OCI-LY3 (cell line): Measurements from ENCODE around the gene CGN.

Source experiments
- H2AFZ ChIP-seq: fragments of 200-600, 300-600 bp; shearing (Covaris generic); 2 replicates; pipeline ENCODE4 v1.6.0; 2014; ENCODE audit warnings: antibody characterized with exemption, low read depth, low read length
- H3K27ac ChIP-seq: fragments of 200-600, 300-600 bp; sonication (generic); 2 replicates; pipeline ENCODE4 v1.5.1; 2014; ENCODE audit warnings: mild to moderate bottlenecking, low read length, moderate library complexity, mixed read lengths
- H3K27me3 ChIP-seq: fragments of 200-600, 300-600 bp; sonication (generic); 2 replicates; pipeline ENCODE4 v1.6.1; 2014; ENCODE audit warnings: low read depth, low read length, mixed read lengths
- H3K36me3 ChIP-seq: fragments of 200-600, 300-600 bp; sonication (generic); replicated peaks from 2 replicates; pipeline ENCODE3; 2014; ENCODE audit warnings: low read depth, low read length, mixed read lengths
- H3K4me1 ChIP-seq: fragments of 300-600, 200-600 bp; sonication (generic); 2 replicates; pipeline ENCODE4 v1.6.1; 2014; ENCODE audit warnings: low read length, mixed read lengths
- H3K4me2 ChIP-seq: fragments of 200-600, 300-600 bp; sonication (generic); 2 replicates; pipeline ENCODE4 v1.6.1; 2014; ENCODE audit warnings: low read length, mixed read lengths
- H3K4me3 ChIP-seq: fragments of 300-600, 200-600 bp; sonication (generic); 2 replicates; pipeline ENCODE4 v1.5.1; 2014; ENCODE audit warnings: antibody characterized with exemption, mild to moderate bottlenecking, low read length, moderate library complexity
- H3K79me2 ChIP-seq: fragments of 300-600, 200-600 bp; shearing (Covaris generic); 2 replicates; pipeline ENCODE4 v1.6.1; 2014; ENCODE audit warnings: mild to moderate bottlenecking, low read length, mixed read lengths
- H3K9ac ChIP-seq: fragments of 300-600, 200-600 bp; shearing (Covaris generic); 2 replicates; pipeline ENCODE4 v1.6.0; 2014; ENCODE audit warnings: mild to moderate bottlenecking, low read length, moderate library complexity
- H3K9me3 ChIP-seq: fragments of 200-600, 300-600 bp; shearing (Covaris generic); 2 replicates; pipeline ENCODE4 v1.6.1; 2014; ENCODE audit warnings: low read length, mixed read lengths; ENCODE audit not compliant: insufficient read depth
- H4K20me1 ChIP-seq: fragments of 200-600, 300-600 bp; sonication (generic); 2 replicates; pipeline ENCODE4 v1.6.1; 2016; ENCODE audit warnings: low read length, mixed read lengths; ENCODE audit not compliant: insufficient read depth
- EZH2phosphoT487 ChIP-seq: fragments of 200-600 bp; shearing (Covaris generic); IDR thresholded peaks from 2 replicates; pipeline ENCODE4 v1.6.1; 2018; ENCODE audit warnings: antibody characterized with exemption, mixed run types, low read depth
- TF ChIP-seq, protein P1 (sequence below): fragments of 200-600, 300-600 bp; sonication (generic); IDR thresholded peaks from 2 replicates; pipeline ENCODE4 v1.5.1; 2014; ENCODE audit warnings: antibody characterized with exemption, low read length, low read depth

Gene CGN

DNA sequence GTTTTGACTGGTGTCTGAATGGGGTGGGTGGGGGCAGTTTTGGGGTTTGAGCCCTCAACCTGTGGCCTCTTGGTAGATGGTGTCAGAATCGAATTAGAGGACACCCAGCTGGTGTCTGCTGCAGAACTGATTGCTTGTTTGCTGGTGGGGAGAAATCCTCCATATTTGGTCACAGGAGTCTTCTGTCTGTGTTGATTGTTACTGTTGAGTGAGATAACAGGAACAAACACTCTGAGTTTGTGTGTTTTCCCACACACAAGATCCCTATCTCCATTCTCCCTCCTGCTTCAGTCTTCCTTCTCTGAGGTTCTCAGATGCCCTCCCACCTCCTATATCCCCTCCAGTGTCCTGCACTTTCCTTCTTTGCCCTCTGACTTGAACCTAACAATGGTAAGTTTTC, 19.1 kb upstream of the CGN start:
- TF ChIP-seq, protein P1, sequence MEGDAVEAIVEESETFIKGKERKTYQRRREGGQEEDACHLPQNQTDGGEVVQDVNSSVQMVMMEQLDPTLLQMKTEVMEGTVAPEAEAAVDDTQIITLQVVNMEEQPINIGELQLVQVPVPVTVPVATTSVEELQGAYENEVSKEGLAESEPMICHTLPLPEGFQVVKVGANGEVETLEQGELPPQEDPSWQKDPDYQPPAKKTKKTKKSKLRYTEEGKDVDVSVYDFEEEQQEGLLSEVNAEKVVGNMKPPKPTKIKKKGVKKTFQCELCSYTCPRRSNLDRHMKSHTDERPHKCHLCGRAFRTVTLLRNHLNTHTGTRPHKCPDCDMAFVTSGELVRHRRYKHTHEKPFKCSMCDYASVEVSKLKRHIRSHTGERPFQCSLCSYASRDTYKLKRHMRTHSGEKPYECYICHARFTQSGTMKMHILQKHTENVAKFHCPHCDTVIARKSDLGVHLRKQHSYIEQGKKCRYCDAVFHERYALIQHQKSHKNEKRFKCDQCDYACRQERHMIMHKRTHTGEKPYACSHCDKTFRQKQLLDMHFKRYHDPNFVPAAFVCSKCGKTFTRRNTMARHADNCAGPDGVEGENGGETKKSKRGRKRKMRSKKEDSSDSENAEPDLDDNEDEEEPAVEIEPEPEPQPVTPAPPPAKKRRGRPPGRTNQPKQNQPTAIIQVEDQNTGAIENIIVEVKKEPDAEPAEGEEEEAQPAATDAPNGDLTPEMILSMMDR: no peak
- TF ChIP-seq EZH2phosphoT487: no peak
- Histone ChIP-seq H3K4me2 (no peak overlapping the region), H3K9me3 (no peaks in the 10 kb centered on the region), H3K9ac (no peak overlapping the region), H3K79me2 (no peaks in the 10 kb centered on the region), H3K36me3 (no peaks in the 10 kb centered on the region), H3K4me3 (no peak overlapping the region), H2AFZ (no peak overlapping the region), H4K20me1 (no peaks in the 10 kb centered on the region), H3K27ac (no peak overlapping the region), H3K27me3 (no peaks in the 10 kb centered on the region), H3K4me1 (peaks cover 26% of the 10 kb centered on the region)

DNA sequence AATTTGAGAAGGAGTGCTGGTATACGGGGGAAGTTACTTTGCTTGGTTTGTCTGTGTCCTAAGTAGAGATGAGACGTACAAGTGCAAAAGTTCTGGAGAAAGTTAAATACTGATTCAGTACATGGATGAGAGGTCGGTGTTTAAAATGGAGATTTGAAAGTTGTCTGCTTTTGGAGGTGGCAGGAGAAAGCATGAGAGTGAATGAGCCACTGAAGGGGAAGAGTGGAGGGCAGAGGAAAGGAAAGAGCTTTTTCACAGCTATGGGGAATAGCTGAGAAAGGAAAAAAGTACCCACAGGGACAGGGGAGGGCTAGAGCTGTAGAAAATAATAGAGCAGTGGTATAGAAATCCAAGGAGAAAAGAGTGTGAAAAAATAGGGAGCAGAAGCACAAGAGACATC, 18.1 kb upstream of the CGN start:
- H4K20me1 ChIP-seq: no peaks in the 10 kb centered on the region
- H3K4me3 ChIP-seq: no peak overlapping the region
- H3K4me1 ChIP-seq: peaks cover 26% of the 10 kb centered on the region
- no peak overlapping the region for H3K9ac ChIP-seq
- H3K36me3 ChIP-seq: no peaks in the 10 kb centered on the region
- H3K9me3 ChIP-seq: no peaks in the 10 kb centered on the region
- H2AFZ ChIP-seq: no peak overlapping the region
- no peak overlapping the region for H3K27ac ChIP-seq
- no peak overlapping the region for H3K4me2 ChIP-seq
- no peaks in the 10 kb centered on the region for H3K27me3 ChIP-seq
- H3K79me2 ChIP-seq: no peaks in the 10 kb centered on the region
- TF ChIP-seq EZH2phosphoT487: no peak
- TF ChIP-seq, protein P1: no peak

DNA sequence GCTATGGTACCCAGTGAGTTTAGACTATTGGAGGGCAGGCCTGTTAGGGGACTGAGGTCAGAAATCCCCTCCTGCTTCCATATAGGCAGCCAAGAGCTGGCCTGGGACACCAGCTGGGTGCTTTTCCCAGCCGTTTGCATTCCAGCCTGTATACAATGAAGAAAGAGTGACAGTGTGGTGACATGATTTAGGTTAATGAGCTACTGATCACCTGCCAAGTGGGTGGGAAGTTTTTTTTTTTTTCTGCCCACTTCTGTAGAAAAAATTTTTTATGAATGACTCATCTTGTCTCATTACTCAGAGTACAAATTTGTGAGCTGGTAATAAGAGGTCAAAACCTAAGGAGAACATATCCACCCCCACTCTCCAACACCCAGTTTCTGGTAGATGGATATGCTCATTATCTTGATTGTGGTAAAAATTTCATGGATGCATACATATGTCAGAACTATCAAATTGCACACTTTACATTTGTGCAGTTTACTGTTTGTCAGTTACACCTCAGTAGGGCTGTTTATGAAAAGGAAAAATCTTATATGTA, 16.4 kb upstream of the CGN start:
- Histone ChIP-seq H3K9me3 (no peaks in the 10 kb centered on the region), H4K20me1 (no peaks in the 10 kb centered on the region), H3K27me3 (0 out of 2 replicates have a peak, but pooled peaks cover 4% of the 10 kb centered on the region), H3K36me3 (no peaks in the 10 kb centered on the region), H3K4me2 (peak overlapping the region; percentile 43), H3K9ac (no peak overlapping the region), H3K4me1 (peaks cover 25% of the 10 kb centered on the region), H3K79me2 (no peaks in the 10 kb centered on the region), H2AFZ (0 out of 2 replicates have a peak overlapping the region, but pooled peaks have one; percentile 42), H3K4me3 (peak overlapping the region; percentile 24), H3K27ac (no peak overlapping the region)
- no peak for TF ChIP-seq EZH2phosphoT487
- TF ChIP-seq, protein P1: no peak

DNA sequence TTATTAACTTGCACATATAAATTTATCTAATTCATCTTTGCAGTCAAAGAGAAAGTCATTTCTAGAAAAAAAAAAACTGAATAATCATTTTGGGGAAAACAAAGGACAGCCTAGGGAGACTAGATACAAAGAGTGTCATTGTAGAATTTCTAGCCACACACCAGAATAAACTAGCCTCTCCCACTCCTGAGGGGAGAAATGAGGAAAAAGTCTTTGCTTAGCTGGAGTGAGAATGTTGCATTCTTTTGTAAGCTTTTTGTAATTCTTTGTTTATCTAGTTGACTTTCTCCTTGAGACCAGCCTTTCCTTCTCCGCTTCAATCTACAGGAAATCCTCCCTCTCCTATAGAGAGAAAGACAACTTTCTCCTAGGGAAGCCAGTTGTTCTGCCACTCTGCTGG, 15.9 kb upstream of the CGN start:
- Histone ChIP-seq H3K36me3 (no peaks in the 10 kb centered on the region), H3K79me2 (no peaks in the 10 kb centered on the region), H3K27me3 (0 out of 2 replicates have a peak, but pooled peaks cover 8% of the 10 kb centered on the region), H3K4me2 (peak overlapping the region; percentile 43), H3K4me1 (peaks cover 20% of the 10 kb centered on the region), H3K4me3 (peak overlapping the region; percentile 24), H4K20me1 (no peaks in the 10 kb centered on the region), H2AFZ (no peak overlapping the region), H3K9ac (no peak overlapping the region), H3K9me3 (no peaks in the 10 kb centered on the region), H3K27ac (no peak overlapping the region)
- TF ChIP-seq EZH2phosphoT487: no peak
- TF ChIP-seq, protein P1: no peak
